ENCODE data around the gene FGGY. TPM values are rescaled to one million over a fixed set of nuclear protein-coding genes. Genes with fewer than 3 reads are reported as not detected.
A peak's percentile ranks its signal among the peaks of the same experiment; 100 is the strongest.

Gene FGGY
- total and polyA plus RNA-seq, 4 donors = 16.0 to 67.0 (median 43.4) TPM

- H3K9ac ChIP-seq (ENCODE audit: low read depth in 1 of 2, low read length in 2 of 2) = no peak overlapping the region
- 94% methylated on average over 5 of the region's 5 CpGs for WGBS
- TF ChIP-seq TAF1 (conservative IDR thresholded peaks at IDR 0.05) = no peak
- TF ChIP-seq CTCF (IDR thresholded peaks at IDR 0.05; ENCODE audit: low read depth, low read length, missing input control) = no peak
- TF ChIP-seq YY1 (IDR thresholded peaks at IDR 0.05) = no peak
- TF ChIP-seq NR2F2 (IDR thresholded peaks at IDR 0.05) = no peak
- no peak overlapping the region for H3K27ac ChIP-seq (ENCODE audit: low read depth in 1 of 2, low read length in 2 of 2)
- H3K4me1 ChIP-seq (ENCODE audit: control insufficient read depth in 4 of 4, insufficient read depth in 4 of 4, low read length in 3 of 4) = peaks cover 0 to 21% (median 15%) of the 10 kb centered on the region in 4 donors
- no peak for DNase-seq (ENCODE audit: low spot score)
- no peak overlapping the region for H3K4me3 ChIP-seq (ENCODE audit: low read depth in 1 of 3, low read length in 3 of 3)
- peaks cover 0 to 2% (median 0%) of the 10 kb centered on the region in 4 donors for H3K36me3 ChIP-seq (ENCODE audit: control insufficient read depth in 4 of 4, insufficient read depth in 3 of 4, low read depth in 1 of 4, low read length in 3 of 4)
- no peaks in the 10 kb centered on the region for H3K27me3 ChIP-seq (ENCODE audit: control insufficient read depth in 4 of 4, insufficient read depth in 4 of 4, low read length in 3 of 4)
- H3K9me3 ChIP-seq (ENCODE audit: control insufficient read depth in 4 of 4, low read length in 3 of 4) = no peaks in the 10 kb centered on the region
These were observed 398.4 kb downstream of the FGGY start for GRCh38 chr1:59695252-59695651.

GRCh38 chr1:59696421-59697115 is 399.7 kb downstream of the FGGY start:
- no peak for DNase-seq (ENCODE audit: low spot score)
- H3K27me3 ChIP-seq (ENCODE audit: control insufficient read depth in 4 of 4, insufficient read depth in 4 of 4, low read length in 3 of 4) = no peaks in the 10 kb centered on the region
- no peak overlapping the region for H3K9ac ChIP-seq (ENCODE audit: low read depth in 1 of 2, low read length in 2 of 2)
- H3K9me3 ChIP-seq (ENCODE audit: control insufficient read depth in 4 of 4, low read length in 3 of 4) = no peaks in the 10 kb centered on the region
- no peak overlapping the region for H3K4me3 ChIP-seq (ENCODE audit: low read depth in 1 of 3, low read length in 3 of 3)
- TF ChIP-seq RXRA (IDR thresholded peaks at IDR 0.05) (no peak), RAD21 (IDR thresholded peaks at IDR 0.05) (no peak), JUND (IDR thresholded peaks at IDR 0.05) (no peak), HNF4G (IDR thresholded peaks at IDR 0.05) (no peak), EGR1 (IDR thresholded peaks at IDR 0.05; ENCODE audit: low read depth in 2 of 2) (no peak), FOXA2 (IDR thresholded peaks at IDR 0.05) (no peak), TAF1 (conservative IDR thresholded peaks at IDR 0.05) (no peak), REST (IDR thresholded peaks at IDR 0.05) (no peak), MAX (IDR thresholded peaks at IDR 0.05) (no peak), CTCF (IDR thresholded peaks at IDR 0.05; ENCODE audit: low read depth, low read length, missing input control) (no peak), SP1 (IDR thresholded peaks at IDR 0.05) (no peak), YY1 (IDR thresholded peaks at IDR 0.05) (no peak), NR2F2 (IDR thresholded peaks at IDR 0.05) (no peak), GABPA (IDR thresholded peaks at IDR 0.05 in 1 of 2, conservative IDR thresholded peaks at IDR 0.05 in 1 of 2) (no peak), HNF4A (conservative IDR thresholded peaks at IDR 0.05) (no peak), ZBTB33 (IDR thresholded peaks at IDR 0.05) (no peak)
- H3K36me3 ChIP-seq (ENCODE audit: control insufficient read depth in 4 of 4, insufficient read depth in 3 of 4, low read depth in 1 of 4, low read length in 3 of 4) = peaks cover 0 to 2% (median 0%) of the 10 kb centered on the region in 4 donors
- peaks cover 0 to 17% (median 14%) of the 10 kb centered on the region in 4 donors for H3K4me1 ChIP-seq (ENCODE audit: control insufficient read depth in 4 of 4, insufficient read depth in 4 of 4, low read length in 3 of 4)
- peak overlapping the region in 1 of 2 donors; percentile 73 for H3K27ac ChIP-seq (ENCODE audit: low read depth in 1 of 2, low read length in 2 of 2)
- 87% methylated on average over 8 of the region's 8 CpGs for WGBS

Data from liver (tissue), 9 donors.